HG03135 (cell line): ENCODE data around the gene GNG2.

Experiments used
- ATAC-seq: cut with Tn5 transposase; IDR thresholded peaks from one replicate; pipeline ENCODE4 v1.9.1; 2021; ENCODE audit warnings: mild to moderate bottlenecking, moderate library complexity; ENCODE audit not compliant: unreplicated experiment

GNG2 gene

DNA sequence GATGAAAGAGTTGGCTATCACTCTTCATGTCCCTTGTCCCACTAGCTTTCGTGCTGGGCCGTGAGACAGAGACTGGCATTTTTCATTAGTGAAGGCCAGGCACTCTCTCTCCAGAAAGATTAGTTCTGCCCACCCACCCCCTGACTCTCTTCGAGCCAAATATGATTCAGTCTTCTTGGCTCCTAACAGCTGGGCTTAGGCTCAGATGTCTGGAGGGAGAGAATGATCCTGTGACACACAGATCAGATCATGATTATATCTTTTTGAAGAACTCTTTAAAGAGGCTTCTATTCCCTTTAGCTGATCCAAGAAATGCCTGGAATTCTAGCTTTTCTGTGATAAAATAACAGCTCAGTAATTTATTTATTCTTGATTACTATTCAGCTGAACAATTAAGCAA, 5.2 kb upstream of the GNG2 start:
- ATAC-seq: no peak

DNA sequence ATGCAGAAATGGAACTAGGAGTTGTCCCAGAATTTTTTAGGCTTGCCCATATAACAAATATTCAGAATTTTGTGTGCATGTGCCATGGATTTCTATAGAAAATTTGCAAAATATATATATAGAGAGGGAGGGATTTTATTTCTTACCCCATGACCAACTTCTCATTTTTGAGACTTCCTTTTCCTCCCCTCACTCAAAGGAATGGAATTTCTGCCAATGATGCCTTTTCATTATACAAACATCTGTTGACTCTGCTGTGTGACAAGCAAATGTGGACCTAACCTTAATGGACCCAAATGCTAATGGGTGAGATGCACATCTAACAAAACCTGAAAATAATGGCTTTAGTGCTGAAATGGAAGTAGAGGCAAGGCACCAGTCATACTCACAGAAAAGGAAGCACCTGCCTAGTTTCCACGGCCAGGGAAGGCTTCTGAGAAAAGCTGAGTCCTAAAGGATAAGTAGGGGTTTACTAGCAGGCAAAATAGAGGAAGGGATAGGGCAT, 3.6 kb upstream of the GNG2 start:
- ATAC-seq: no peak

DNA sequence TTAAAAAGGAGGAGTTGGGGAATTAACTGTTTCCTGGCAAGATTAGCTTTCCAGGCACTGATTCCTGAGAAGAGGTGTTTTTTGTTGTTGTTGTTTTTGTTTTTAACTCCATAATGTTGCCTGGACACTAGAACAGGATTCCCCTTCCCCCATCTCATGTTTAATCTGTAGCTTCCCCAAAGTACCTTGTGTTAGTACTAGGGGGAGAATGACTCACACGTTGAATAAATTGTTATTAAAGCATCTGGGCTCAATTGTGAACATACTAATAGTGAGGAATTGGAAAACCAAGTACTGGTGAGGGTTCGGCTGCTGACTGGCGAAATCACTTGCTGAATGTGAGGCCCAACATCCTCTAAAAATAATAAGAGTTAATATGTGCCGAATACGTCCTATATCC, 1.3 kb upstream of the GNG2 start:
- ATAC-seq: no peak

DNA sequence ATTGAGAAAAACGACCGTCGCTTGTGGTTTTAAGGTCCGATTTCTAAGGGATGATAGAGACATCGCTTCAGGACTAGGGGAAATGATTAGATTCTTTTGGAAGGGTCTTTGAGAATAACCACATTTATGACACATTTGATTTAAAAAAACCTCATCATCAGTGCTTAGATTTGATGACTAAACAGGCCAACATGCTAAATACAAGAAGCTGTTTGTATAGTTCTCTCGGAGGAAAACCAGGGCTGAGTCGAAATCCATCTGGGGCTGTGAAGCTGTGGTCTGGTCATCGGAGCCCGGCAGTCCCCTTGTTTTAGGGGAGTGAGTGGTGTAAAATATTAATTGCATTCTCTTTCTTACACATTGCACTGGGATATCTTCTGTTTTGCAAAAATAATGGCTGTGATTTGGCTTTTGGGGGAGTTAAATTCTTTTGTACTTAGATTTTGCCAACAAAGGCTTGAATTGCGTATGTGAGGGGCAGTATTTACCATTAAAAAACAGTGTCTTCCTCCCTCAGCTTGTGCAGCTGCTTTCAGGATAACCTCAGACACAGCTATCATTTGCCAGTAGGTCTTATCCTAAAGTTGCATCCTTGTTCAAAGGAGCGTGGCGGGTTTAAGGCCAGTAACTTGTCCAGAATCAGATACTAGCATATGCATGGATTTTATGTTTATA, 550 bp downstream of the GNG2 start:
- ATAC-seq: no peak

DNA sequence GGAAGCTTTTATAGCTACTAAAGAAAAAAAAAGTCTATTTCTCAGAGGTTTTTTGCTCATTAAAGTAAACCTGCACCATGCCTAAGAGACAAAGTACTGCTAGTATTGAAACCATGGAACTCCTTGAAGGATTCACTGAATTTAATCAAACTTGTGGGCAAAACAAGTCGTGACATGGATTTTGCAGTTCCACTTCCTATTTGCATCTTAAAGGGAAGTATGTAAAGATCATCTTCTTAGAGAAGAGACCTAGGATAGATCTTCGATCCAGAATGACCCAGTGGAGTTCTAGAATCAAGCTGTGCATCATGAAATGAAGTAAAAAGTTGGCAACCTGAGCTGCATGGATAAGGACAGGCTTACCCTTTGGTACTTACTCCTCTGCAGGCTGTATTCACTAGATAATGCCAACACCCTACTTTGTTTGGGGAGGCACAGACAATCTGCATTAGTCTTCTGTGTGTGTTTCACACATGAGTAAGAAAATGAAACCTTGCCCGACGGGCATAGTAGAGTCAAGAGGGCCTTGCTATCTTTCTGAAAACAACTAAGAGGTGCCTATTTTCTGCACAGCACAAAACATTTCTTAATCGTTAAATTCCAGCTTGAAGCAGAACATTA, 1.9 kb downstream of the GNG2 start:
- no peak for ATAC-seq

DNA sequence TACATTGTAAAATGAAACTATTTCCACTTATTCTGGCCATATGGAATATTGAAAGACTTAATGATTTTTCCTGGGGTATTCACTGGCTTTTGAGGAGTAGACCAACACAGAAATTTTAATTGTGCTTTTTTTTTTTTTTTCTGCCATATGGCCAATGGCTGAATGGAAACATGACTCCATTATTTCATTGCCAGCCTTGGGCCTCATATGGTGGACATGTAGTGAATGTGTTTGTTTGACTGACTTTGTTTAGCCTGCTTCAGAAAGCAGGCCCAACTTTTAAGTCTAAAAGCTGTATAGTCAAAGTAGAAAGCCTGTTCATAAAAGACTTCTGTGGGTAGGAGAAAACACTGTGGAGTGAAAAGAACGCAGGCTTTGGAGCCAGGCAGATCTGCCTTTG, 2.4 kb downstream of the GNG2 start:
- no peak for ATAC-seq

DNA sequence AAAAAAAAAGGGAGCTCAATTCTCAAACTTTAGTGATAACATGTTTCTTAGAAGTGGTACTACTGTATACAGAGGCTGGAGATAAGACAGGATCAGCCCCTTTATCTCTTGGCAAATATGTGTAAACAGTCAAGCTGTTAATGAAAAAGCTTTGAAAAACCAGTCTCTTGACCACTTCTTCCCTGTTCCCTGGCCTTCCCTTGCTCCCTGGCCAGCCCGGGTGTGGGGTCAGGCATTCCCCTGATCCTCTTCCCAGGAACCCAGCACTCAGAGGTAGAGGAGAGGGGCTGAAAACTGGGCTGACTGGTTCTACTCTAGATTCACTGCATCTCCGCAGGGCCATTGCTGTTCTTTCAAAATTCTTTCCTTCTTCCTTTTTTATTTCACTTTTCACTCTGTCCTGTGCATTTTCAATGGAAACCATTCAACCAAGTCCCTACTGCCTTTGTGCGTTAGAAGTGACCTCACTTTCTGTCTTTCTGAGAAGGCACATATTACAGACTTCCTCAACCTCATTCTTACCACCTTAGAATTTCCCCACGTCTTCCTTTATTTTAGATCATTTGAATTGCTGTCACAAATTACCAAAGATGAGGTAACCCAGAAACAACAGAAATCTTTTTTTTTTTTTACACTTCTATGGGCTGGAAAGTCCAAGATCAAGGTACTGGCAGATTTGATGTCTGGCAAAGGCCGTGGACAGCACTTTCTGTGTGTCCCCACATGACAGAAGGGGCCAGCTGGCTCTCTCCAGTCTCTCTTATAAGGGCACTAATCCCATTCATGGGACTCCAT, 5.7 kb downstream of the GNG2 start:
- peak; percentile 46 for ATAC-seq

DNA sequence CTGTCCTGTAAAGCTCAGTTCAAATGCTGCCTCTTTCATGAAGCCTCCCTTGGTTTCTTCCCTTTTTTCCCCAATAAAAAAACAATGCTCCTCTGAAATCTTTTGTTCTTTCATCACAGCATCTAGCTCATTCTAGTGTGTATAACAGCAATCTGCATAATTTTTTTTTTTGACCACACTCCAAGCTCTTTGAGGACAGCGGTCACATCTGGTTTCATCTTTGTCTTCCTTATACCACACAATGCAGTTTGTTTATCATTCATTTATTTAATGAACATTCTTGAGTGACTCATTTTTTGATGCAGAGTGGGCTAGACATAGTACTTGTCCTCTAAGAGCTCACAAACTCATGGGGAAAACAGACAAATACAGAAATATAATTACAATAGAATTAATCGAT, 7.3 kb downstream of the GNG2 start:
- no peak for ATAC-seq

DNA sequence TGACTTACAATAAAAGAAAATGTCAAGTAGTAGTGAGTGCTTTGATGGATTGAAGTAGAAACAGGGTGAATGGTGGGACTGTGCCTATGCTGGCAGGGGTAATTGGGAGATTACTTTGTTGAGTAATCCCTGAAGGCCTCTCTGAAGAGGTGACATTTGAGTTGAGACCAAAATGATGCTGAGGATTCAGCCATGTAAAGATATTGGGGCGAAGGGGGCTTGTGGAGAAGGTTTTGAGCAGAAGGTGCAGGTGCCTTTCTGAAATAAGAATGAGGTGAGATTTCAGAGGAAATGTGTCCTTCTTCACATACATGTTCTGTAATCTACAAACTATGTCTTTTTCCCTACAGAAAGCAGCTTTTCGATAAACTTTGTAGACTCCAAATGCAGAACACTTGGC, 8.0 kb downstream of the GNG2 start:
- no peak for ATAC-seq

DNA sequence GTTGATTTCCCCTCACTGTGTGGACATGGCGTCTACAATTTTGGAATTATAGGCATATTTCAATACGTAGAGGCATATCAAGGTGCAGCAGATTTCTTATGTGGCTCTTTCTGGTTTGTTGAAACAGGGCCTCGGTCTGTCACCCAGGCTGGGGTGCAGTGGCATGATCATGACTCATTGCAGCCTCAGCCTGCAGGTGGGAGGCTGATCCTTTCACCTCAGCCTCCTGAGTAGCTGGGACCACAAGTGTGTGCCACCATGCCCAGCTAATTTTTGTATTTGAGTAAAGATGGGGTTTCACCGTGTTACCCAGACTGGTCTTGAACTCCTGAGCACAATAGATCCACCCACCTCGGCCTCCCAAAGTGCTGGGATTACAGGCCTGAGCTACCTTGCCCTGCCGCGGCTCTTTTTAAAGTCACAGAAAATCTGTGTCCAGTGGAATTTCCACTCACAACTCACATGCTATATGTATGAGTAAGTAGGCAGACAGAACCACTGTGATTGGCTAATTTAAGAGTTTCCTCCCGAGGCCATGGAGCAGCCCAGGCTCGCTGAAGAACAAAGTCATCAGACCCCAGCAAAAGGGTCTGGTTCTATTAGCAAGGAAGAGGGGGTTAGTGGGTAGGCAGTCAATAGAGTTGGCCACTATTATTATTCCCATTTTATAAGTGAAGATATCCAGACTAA, 9.1 kb downstream of the GNG2 start:
- no peak for ATAC-seq

DNA sequence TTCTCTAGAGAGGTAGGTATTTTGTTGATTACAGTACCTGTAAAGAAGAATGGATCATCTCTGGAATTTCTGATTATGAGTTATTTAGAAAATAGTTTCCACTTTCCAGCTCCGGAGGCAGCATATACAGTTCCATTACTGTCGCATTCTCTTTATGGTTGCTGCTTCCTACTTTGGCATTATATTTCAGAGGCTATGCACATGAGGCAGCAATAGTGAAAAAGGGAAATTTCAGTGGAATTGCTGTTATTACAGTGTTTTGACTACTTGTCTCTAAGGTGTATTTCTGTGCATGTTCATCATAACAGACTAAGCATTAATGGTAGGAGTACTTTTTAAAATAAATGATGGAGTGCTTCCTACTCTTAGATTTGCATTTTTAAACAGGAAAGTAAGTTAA, 10.2 kb downstream of the GNG2 start:
- no peak for ATAC-seq

DNA sequence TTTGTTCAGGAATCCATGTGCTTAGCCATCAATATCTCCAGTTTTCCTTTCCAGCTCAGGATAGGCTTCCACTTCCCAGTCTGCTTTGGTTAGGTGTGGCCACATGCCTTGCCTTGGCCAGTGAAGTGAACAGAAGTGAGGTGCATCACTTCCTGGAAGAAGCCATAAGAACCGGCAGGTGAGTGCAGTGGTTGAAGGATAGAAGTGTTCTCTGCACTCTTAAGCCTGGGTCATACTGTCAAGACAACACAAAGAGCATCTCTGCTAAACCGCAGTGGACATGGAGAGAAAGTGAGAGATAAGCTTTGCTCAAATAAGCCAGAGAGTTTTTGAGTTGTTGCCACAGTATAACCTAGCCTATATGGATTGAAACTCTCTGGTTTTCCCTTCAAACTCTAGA, 11.4 kb downstream of the GNG2 start:
- no peak for ATAC-seq

DNA sequence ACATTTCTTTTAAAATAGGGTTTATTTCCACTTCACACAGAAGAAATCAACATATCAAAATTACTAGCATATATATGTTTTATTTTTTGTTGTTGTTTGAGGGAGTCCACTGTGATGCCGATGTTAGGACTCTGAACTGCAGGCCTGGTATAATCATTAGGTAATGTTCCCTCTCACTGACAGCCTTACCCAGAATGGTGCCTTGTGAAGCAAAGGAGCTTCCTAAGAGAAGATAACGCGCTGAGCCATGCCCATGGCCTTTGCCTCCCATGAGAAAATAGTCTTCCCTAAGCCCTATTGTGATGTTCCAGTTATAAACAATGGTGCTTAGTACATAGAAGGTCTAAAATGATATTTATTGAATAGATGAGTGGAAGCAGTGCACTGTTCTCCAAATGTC, 12.0 kb downstream of the GNG2 start:
- ATAC-seq: no peak

DNA sequence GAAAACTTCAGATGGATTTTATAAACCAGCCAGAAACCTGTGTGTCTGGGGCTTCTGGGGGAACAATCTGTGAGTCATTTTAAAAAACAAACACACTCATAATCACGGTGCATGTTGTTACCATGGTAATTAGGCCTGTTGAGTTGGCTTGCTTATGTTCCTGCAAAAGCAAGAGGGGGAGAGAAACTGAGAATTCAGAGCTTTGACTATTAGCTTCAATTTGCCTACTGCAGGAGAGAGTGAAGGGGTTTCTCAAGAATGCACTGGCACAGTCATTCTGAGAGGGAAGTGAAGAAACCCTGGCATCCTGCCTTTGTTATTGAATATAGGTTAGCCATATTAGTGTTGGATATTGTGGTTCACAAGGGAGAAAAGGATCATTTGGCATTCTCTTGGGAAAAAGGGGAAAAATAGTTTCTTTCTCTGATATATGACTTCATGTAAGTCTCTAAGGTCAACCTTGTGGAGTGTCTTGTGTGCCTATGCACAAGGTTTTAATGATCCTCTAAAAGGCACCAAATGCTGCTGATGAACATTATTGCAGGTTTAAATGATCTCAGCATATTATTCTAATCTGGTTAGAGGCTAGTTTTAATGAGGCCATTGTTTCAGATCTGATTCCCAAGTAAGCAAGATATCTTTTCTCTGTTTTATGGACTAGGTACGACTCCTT, 12.9 kb downstream of the GNG2 start:
- ATAC-seq: peak; percentile 93

DNA sequence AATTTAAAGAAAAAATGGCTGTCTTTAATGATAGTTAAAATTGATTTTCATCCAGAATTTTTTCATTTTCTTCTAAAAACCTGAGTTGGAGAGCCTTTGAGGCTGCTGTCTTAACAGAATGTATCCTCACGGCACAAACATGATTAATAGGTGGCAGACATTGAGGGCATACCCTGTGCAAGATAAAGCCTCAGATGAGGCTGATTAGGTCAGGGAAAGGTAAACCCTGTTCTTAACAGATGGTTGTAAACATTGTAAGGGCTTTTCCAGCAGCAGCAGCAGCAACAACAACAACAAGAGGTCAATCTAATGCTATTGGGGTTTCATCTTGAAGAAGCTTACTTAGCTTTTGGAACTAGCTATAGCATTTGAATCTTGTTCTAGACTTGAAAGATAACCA, 17.4 kb downstream of the GNG2 start:
- ATAC-seq: no peak

DNA sequence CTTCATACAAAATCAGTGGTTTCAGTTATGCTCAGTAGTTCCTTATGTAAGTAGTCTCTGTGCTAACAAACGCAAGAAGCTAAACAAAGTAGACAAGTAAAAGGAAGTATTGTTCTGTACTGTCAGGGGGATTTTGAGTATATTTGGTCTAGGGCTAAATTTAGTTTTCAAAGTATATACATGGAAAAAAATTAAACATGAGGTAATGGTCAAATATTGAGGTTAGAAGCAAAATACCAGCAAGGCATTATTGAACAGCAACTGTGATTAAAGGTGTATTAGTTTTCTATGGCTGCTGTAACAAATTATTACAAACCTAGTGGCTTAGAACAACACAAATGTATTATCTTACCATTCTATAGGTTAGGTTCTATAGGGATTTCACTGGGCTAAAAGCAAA, 18.8 kb downstream of the GNG2 start:
- no peak for ATAC-seq

DNA sequence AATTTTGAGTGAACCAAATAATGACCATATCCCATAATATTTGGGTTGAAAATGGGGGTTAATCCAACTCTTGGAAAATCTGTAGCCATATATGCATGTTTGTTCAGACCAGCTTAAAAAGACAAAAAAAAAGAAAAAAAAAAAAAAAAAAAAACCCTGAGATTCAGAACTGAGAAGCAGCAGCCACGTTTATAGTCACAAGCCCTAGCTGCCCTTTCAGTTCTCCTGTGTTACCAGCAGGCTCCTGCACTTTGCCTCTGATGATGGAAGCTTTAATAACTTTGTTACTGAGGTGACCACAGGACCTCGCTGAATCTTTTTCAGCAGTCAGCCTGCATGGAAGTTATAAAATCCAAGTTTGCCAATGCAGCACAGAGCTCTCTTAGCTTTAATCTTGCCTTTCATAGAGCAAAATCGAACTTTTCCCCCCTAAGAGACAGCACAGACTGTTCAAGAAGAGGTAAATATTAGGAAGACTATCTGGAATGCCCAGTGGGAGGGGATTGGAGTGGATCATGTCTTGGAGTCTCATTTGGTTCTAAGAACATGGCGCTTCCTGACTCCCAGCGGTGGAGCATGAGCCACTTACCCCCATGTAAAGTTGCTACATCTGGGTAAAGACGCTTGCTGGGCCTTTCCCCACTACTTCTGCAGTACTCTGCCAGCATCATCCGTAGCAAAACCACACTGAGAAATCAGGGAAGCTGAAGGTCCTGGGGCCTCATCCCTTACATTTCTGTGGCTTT, 20.6 kb downstream of the GNG2 start:
- ATAC-seq: peak; percentile 51

DNA sequence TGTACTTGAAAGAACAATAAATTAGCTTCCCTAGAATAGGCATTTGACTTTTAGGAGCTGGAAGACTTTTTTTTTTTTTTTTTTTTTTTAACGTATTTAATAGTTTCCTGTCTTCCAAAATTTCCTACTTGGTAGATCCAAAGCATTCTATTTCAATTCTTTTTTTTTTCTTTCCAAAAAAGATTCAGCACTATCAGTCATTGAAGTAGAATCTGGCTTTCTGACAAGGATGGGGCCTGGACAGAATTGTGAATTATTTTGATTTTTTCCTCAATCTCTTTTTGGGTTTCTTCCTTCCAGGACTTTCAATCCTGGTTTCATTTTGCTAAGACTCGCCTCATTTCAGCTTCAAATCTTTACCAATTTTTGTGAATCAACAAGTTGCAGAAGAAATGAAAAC, 21.2 kb downstream of the GNG2 start:
- ATAC-seq: no peak

DNA sequence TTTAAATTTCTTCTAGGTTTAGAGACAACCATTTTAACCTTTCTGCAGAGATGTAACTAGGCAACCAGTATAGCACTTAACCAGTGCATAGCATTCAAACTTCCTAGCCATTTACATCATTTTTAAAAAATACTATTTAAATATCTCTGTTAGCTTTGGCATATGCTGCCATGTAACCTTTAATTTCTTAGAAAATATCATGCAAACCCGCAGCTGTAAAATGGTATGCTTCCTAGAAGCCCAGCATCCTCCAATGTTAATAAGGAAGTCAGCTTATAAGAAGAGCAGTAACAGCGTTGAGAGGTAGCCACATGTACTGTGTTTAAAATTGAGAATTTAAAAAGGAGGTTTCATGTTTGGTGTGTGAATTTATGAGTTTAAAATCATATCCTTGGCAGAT, 22.8 kb downstream of the GNG2 start:
- ATAC-seq: no peak
